Gastroesophageal sphincter (tissue), 3 donors: ENCODE results near the gene TMEM69.

Source experiments
- EP300 ChIP-seq: sonication (generic); formaldehyde crosslinking; IDR thresholded peaks from one replicate; pipeline ENCODE4 v1.6.1; 2017; ENCODE audit warnings: antibody characterized with exemption, mild to moderate bottlenecking
- POLR2A ChIP-seq, 2 donors: fragments of 450-650 bp; IDR thresholded peaks; one replicate each; pipeline ENCODE4 v1.6.1; 2017; ENCODE audit warnings: antibody characterized with exemption in 2 of 2, mild to moderate bottlenecking in 2 of 2, moderate library complexity in 1 of 2
- POLR2AphosphoS5 ChIP-seq: sonication (generic); formaldehyde crosslinking; IDR thresholded peaks from one replicate; pipeline ENCODE4 v1.6.1; 2017; ENCODE audit warnings: antibody characterized with exemption
- TF ChIP-seq, protein P1 (sequence below), 4 experiments: fragments of 200-600 bp in 2 of 4; fragments of 450-650 bp in 2 of 4; sonication (generic) in 1 of 4; IDR thresholded peaks; one replicate each; pipeline ENCODE4 v1.5.1; 2017 to 2019; ENCODE audit warnings: antibody characterized with exemption in 4 of 4, mild to moderate bottlenecking in 2 of 4, moderate library complexity in 2 of 4

GRCh38 chr1:45656573-45657226, 31.3 kb upstream of the TMEM69 start:
- TF ChIP-seq, protein P1, sequence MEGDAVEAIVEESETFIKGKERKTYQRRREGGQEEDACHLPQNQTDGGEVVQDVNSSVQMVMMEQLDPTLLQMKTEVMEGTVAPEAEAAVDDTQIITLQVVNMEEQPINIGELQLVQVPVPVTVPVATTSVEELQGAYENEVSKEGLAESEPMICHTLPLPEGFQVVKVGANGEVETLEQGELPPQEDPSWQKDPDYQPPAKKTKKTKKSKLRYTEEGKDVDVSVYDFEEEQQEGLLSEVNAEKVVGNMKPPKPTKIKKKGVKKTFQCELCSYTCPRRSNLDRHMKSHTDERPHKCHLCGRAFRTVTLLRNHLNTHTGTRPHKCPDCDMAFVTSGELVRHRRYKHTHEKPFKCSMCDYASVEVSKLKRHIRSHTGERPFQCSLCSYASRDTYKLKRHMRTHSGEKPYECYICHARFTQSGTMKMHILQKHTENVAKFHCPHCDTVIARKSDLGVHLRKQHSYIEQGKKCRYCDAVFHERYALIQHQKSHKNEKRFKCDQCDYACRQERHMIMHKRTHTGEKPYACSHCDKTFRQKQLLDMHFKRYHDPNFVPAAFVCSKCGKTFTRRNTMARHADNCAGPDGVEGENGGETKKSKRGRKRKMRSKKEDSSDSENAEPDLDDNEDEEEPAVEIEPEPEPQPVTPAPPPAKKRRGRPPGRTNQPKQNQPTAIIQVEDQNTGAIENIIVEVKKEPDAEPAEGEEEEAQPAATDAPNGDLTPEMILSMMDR (IDR thresholded peaks at IDR 0.05) = no peak
- TF ChIP-seq POLR2AphosphoS5 (no peak), POLR2A (IDR thresholded peaks at IDR 0.05) (no peak), EP300 (no peak)
